RWPE2 (cell line): Measurements from ENCODE around the gene SAFB2.

ENCODE experiments used
- ATAC-seq: fragments of 200-7000 bp; cut with Tn5 transposase; 3 replicates; pipeline ENCODE4 v1.9.1; 2021; ENCODE audit warnings: low read depth
- DNase-seq: peaks from one replicate; pipeline ENCODE4 v3.0.0-alpha.2; 2020; ENCODE audit warnings: low spot score
- H3K27ac ChIP-seq: fragments of 450-650 bp; 2 replicates; pipeline ENCODE4 v1.5.1; 2017; ENCODE audit warnings: mild to moderate bottlenecking; ENCODE audit not compliant: poor library complexity, severe bottlenecking
- H3K27me3 ChIP-seq: fragments of 250-450 bp; sonication (Bioruptor Pico); 2 replicates; pipeline ENCODE4 v1.5.1; 2021; ENCODE audit warnings: mild to moderate bottlenecking, moderate library complexity; ENCODE audit not compliant: insufficient read depth, poor library complexity, severe bottlenecking
- H3K36me3 ChIP-seq: fragments of 250-450 bp; sonication (Bioruptor Pico); 2 replicates; pipeline ENCODE4 v1.5.1; 2020; ENCODE audit warnings: low read depth, mild to moderate bottlenecking, moderate library complexity
- H3K4me1 ChIP-seq: fragments of 250-450 bp; sonication (Bioruptor Pico); 2 replicates; pipeline ENCODE4 v1.5.1; 2021; ENCODE audit warnings: mild to moderate bottlenecking, moderate library complexity; ENCODE audit not compliant: insufficient read depth, poor library complexity, severe bottlenecking
- H3K4me3 ChIP-seq: fragments of 250-450 bp; sonication (Bioruptor Pico); 2 replicates; pipeline ENCODE4 v1.5.1; 2021; ENCODE audit warnings: mild to moderate bottlenecking, moderate library complexity; ENCODE audit not compliant: severe bottlenecking
- H3K9me3 ChIP-seq: fragments of 250-450 bp; sonication (Bioruptor Pico); 2 replicates; pipeline ENCODE4 v1.5.1; 2021; ENCODE audit warnings: mild to moderate bottlenecking, moderate library complexity; ENCODE audit not compliant: severe bottlenecking
- TF ChIP-seq, protein P1 (sequence below): fragments of 450-650 bp; IDR thresholded peaks from one replicate; pipeline ENCODE4 v1.5.1; 2017; ENCODE audit warnings: mild to moderate bottlenecking, moderate library complexity; ENCODE audit not compliant: poor library complexity, severe bottlenecking

SAFB2 gene

DNA sequence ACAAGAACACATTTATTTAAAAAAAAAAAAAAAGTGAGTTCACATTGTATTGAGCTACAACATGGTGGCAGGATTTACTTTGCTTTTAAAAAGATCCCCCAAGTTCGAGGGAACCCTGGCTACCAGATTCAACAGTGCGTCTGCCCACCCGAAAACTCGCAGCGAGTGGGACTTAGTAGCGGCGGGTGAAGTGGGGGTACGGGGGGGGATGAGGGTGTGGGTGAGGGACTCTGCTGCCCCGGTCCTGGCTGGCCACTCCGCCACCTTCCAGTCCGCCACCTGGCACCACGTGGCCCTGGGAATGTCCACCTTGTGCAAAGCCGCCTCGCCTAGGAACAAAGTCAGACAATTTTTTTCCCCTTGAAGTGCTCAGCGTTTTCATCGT lies 35.5 kb downstream of the SAFB2 start:
- Histone ChIP-seq H3K27me3 (no peaks in the 10 kb centered on the region), H3K4me3 (no peak overlapping the region), H3K9me3 (no peaks in the 10 kb centered on the region), H3K4me1 (no peaks in the 10 kb centered on the region), H3K36me3 (peaks cover 29% of the 10 kb centered on the region), H3K27ac (no peak overlapping the region)
- DNase-seq (no peak), ATAC-seq (no peak)
- TF ChIP-seq, protein P1, sequence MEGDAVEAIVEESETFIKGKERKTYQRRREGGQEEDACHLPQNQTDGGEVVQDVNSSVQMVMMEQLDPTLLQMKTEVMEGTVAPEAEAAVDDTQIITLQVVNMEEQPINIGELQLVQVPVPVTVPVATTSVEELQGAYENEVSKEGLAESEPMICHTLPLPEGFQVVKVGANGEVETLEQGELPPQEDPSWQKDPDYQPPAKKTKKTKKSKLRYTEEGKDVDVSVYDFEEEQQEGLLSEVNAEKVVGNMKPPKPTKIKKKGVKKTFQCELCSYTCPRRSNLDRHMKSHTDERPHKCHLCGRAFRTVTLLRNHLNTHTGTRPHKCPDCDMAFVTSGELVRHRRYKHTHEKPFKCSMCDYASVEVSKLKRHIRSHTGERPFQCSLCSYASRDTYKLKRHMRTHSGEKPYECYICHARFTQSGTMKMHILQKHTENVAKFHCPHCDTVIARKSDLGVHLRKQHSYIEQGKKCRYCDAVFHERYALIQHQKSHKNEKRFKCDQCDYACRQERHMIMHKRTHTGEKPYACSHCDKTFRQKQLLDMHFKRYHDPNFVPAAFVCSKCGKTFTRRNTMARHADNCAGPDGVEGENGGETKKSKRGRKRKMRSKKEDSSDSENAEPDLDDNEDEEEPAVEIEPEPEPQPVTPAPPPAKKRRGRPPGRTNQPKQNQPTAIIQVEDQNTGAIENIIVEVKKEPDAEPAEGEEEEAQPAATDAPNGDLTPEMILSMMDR, result no peak

DNA sequence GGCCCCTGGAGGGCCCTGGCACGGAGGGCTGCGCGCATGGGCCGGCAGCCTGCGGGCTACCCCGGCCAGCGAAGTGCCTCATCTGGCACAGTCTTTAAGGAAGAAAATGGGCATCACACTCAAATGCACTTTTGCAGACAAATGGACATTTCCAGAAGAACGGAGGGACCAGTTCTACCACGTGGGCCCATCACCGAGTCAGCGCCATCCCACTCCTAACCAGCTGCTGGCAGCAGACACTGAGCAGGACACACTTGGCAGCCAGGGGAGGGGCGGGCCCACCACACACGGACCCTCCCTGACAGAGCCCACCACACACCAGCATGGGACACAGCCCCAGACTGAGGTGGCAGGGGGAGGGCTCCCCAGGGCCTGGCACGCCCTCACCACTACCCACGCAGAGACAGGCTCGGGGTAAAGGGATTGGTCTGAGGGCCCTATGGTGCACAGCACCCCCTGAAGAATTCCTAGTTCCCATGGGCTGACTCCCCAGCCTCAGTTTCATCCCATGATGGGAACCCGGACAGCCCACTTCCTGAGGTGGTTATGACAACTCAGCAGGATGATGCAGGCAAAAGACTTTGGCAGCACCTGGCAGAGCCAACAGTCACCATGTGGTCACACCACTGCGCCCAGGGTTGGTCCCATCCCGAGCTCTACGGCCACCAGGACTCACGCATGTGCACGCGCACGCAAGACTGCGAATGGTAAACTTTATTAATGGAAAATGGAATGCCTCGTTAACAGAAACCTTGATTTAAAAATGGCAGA lies 36.1 kb downstream of the SAFB2 start:
- TF ChIP-seq, protein P1, result no peak
- no peaks in the 10 kb centered on the region for H3K9me3 ChIP-seq
- H3K4me3 ChIP-seq, result no peak overlapping the region
- H3K36me3 ChIP-seq, result peaks cover 23% of the 10 kb centered on the region
- H3K27me3 ChIP-seq, result no peaks in the 10 kb centered on the region
- no peak overlapping the region for H3K27ac ChIP-seq
- H3K4me1 ChIP-seq, result no peaks in the 10 kb centered on the region
- DNase-seq, result no peak
- no peak for ATAC-seq

DNA sequence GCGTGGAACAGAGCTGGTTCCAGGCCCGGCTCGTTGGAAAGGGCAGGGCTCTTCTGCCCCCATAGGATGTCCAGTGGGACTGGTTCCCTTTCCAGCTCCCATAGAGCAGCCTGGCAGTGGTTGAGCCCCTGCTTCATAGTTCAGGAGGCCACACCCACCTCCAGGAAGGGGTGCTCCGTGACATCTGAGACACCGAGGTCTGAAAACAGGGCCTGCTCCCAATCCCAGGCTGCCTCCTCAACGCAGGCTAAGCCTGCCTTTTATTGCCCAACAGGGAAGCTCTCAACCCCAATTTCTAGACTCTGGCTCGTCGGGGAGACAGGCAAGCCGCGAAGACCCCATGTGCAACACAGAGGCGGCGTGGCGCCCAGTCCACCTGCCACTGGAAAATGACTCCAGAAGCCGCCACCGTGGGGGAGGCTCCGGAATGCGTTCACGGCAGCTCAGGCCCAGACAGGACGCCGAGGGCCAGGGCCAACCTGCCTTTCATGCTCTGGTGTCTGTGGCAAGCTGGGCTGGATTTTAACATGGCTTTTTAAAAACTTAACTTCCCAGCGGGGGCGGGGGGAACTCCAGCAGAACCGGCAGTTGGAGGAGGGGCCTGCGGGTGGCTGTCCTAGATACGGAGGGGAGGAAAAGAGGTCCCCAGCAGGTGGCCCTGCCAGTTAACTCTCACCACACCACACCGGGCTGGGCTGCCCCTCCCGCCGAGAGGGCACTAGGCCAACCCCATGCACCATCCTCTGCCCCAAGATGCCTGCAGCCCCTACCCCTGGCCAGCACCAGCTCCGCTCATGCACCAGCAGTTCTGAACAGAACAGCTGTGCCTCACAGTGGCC lies 36.9 kb downstream of the SAFB2 start:
- ATAC-seq (no peak), DNase-seq (no peak)
- TF ChIP-seq, protein P1, result no peak
- peaks cover 20% of the 10 kb centered on the region for H3K36me3 ChIP-seq
- H3K27ac ChIP-seq, result no peak overlapping the region
- no peaks in the 10 kb centered on the region for H3K9me3 ChIP-seq
- H3K4me3 ChIP-seq, result no peak overlapping the region
- no peaks in the 10 kb centered on the region for H3K27me3 ChIP-seq
- no peaks in the 10 kb centered on the region for H3K4me1 ChIP-seq

DNA sequence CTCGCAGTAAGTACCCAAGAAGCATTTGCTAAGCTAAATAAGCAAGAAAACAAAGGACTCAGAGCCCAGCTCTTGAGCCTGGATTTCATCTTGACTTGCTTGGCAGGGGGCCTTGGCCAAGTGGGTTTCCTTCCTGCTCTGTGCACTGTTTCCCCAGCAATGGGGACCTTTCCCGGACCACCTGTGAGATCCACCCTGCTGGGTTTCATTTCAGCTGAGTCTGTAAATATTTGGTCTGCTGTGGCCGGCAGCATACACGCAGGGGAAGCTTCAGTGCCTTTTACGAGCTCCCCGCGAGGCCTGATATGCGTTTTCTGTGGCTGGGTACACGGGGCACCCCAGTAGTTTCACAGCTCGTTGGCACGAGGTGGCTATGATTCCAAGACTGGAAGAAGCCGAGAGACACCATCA lies 42.4 kb downstream of the SAFB2 start:
- no peak for ATAC-seq
- TF ChIP-seq, protein P1, result no peak
- no peaks in the 10 kb centered on the region for H3K9me3 ChIP-seq
- H3K27ac ChIP-seq, result no peak overlapping the region
- H3K36me3 ChIP-seq, result no peaks in the 10 kb centered on the region
- no peak for DNase-seq
- H3K4me1 ChIP-seq, result peaks cover 5% of the 10 kb centered on the region
- no peaks in the 10 kb centered on the region for H3K27me3 ChIP-seq
- H3K4me3 ChIP-seq, result no peak overlapping the region
